ENCODE data around the gene ZNF784. TPM values are rescaled to one million over a fixed set of nuclear protein-coding genes. Genes with fewer than 3 reads are reported as not detected.

The ZNF784 gene
- total and polyA plus RNA-seq, 10 of the 15 experiments (the other 5 are each of a cell fraction or from before 2014, with no cell fraction given), result 0.10 to 5.2 (median 1.8) TPM

- ChIA-PET POLR2A (interaction anchor here (0.7 to 4.5 kb wide), 3 partner anchors 11 to 17 kb away, joined by 4 to 28 read pairs (median 12); partner anchors contain the start of genes CCDC106, U2AF2 and ZNF784), CTCF (interaction anchor here (1.2 to 7.7 kb wide), 6 partner anchors 11 to 120 kb away, joined by 4 to 65 read pairs (median 12); partner anchors contain the start of genes CCDC106 and ZNF865), SMC1A (ENCODE audit: uncharacterized antibody, unreplicated experiment) (interaction anchor here (0.8 to 2.5 kb wide), 5 partner anchors 10 to 161 kb away, joined by 3 to 11 read pairs (median 5); partner anchors contain the start of genes CCDC106, U2AF2 and ZNF628), RAD21 (ENCODE audit: unreplicated experiment) (interaction anchor here (1.3 kb wide), 1 partner anchor 13 kb away, joined by 3 read pairs; no protein-coding TSS in a partner anchor)
- Histone ChIP-seq H3K27me3 (replicated peaks in 1 of 2; ENCODE audit: control insufficient read depth in 2 of 2, insufficient read depth in 2 of 2, low read length in 1 of 2) (no peaks in the 10 kb centered on the region), H3K9me3 (replicated peaks; ENCODE audit: control insufficient read depth, insufficient read depth, low read length) (no peaks in the 10 kb centered on the region), H2AFZ (ENCODE audit: control insufficient read depth, low read depth, low read length) (no peak overlapping the region), H4K20me1 (ENCODE audit: control insufficient read depth, insufficient read depth) (no peaks in the 10 kb centered on the region), H3K79me2 (ENCODE audit: control insufficient read depth, insufficient read depth, low read length) (peaks cover 55% of the 10 kb centered on the region), H3K27ac (ENCODE audit: control insufficient read depth, insufficient read depth) (no peak overlapping the region), H3K4me2 (ENCODE audit: control insufficient read depth, insufficient read depth) (peak overlapping the region; percentile 57), H3K9ac (ENCODE audit: control insufficient read depth, insufficient read depth, low read length) (no peak overlapping the region), H3K4me3 (no peak overlapping the region), H3K36me3 (ENCODE audit: control insufficient read depth in 2 of 2, insufficient read depth in 2 of 2, low read length in 1 of 2) (no peaks in the 10 kb centered on the region), H3K4me1 (ENCODE audit: control insufficient read depth, insufficient read depth, low read length) (peaks cover 34% of the 10 kb centered on the region)
- 78% methylated on average over 11 of the region's 11 CpGs for WGBS (ENCODE audit: insufficient coverage, insufficient replicate concordance, low lambda C conversion rate, missing lambda C conversion rate)
- intact Hi-C loops (cut with micrococcal nuclease; ENCODE audit: unreplicated experiment) (loop anchor here (10.0 kb wide), 1 partner anchor 437 kb away; no protein-coding TSS in a partner anchor), in situ Hi-C loops (cut with MboI) (no loop called here)
- DNase-seq (ENCODE audit: low read depth, low spot score), result no peak
- no TSS peak for BruUV-seq (replicated peaks)
- FAIRE-seq, result no peak
- no peak for ATAC-seq
- TF ChIP-seq ATF7 (IDR thresholded peaks at IDR 0.05; ENCODE audit: low read depth) (no peak), SPI1 (IDR thresholded peaks at IDR 0.05; ENCODE audit: borderline replicate concordance, insufficient read depth, low read depth, low read length) (no peak), POLR2AphosphoS5 (IDR thresholded peaks at IDR 0.05; ENCODE audit: low read length) (peak; percentile 50), HDAC6 (IDR thresholded peaks at IDR 0.05; ENCODE audit: unreplicated experiment) (no peak), ZZZ3 (IDR thresholded peaks at IDR 0.05; ENCODE audit: control insufficient read depth, insufficient read length, low read depth) (no peak), BMI1 (IDR thresholded peaks at IDR 0.05; ENCODE audit: borderline replicate concordance) (no peak)
Measured at GRCh38 chr19:55637534-55637933, 13.2 kb upstream of the ZNF784 start.

GRCh38 chr19:55636723-55637122 is 12.4 kb upstream of the ZNF784 start:
- peak overlapping the region; percentile 91 for H3K4me2 ChIP-seq (ENCODE audit: control insufficient read depth, insufficient read depth)
- peak overlapping the region; percentile 92 for H3K4me3 ChIP-seq
- H3K27me3 ChIP-seq (replicated peaks in 1 of 2; ENCODE audit: control insufficient read depth in 2 of 2, insufficient read depth in 2 of 2, low read length in 1 of 2), result no peaks in the 10 kb centered on the region
- DNase-seq (ENCODE audit: low read depth, low spot score) (no peak), FAIRE-seq (no peak), ATAC-seq (no peak)
- no peaks in the 10 kb centered on the region for H3K36me3 ChIP-seq (ENCODE audit: control insufficient read depth in 2 of 2, insufficient read depth in 2 of 2, low read length in 1 of 2)
- H3K9ac ChIP-seq (ENCODE audit: control insufficient read depth, insufficient read depth, low read length), result peak overlapping the region; percentile 16; the same call in 1 of the 2 replicates
- H4K20me1 ChIP-seq (ENCODE audit: control insufficient read depth, insufficient read depth), result no peaks in the 10 kb centered on the region
- intact Hi-C loops (cut with micrococcal nuclease; ENCODE audit: unreplicated experiment), result loop anchor here (10.0 kb wide), 1 partner anchor 438 kb away; no protein-coding TSS in a partner anchor
- BruUV-seq (replicated peaks), result no TSS peak
- TF ChIP-seq SUZ12 (IDR thresholded peaks at IDR 0.05; ENCODE audit: unreplicated experiment), result no peak
- TF ChIP-seq, protein P1, sequence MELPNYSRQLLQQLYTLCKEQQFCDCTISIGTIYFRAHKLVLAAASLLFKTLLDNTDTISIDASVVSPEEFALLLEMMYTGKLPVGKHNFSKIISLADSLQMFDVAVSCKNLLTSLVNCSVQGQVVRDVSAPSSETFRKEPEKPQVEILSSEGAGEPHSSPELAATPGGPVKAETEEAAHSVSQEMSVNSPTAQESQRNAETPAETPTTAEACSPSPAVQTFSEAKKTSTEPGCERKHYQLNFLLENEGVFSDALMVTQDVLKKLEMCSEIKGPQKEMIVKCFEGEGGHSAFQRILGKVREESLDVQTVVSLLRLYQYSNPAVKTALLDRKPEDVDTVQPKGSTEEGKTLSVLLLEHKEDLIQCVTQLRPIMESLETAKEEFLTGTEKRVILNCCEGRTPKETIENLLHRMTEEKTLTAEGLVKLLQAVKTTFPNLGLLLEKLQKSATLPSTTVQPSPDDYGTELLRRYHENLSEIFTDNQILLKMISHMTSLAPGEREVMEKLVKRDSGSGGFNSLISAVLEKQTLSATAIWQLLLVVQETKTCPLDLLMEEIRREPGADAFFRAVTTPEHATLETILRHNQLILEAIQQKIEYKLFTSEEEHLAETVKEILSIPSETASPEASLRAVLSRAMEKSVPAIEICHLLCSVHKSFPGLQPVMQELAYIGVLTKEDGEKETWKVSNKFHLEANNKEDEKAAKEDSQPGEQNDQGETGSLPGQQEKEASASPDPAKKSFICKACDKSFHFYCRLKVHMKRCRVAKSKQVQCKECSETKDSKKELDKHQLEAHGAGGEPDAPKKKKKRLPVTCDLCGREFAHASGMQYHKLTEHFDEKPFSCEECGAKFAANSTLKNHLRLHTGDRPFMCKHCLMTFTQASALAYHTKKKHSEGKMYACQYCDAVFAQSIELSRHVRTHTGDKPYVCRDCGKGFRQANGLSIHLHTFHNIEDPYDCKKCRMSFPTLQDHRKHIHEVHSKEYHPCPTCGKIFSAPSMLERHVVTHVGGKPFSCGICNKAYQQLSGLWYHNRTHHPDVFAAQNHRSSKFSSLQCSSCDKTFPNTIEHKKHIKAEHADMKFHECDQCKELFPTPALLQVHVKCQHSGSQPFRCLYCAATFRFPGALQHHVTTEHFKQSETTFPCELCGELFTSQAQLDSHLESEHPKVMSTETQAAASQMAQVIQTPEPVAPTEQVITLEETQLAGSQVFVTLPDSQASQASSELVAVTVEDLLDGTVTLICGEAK (IDR thresholded peaks at IDR 0.05; ENCODE audit: borderline replicate concordance), result no peak
- TF ChIP-seq NKRF (conservative IDR thresholded peaks at IDR 0.05), result no peak
- H3K4me1 ChIP-seq (ENCODE audit: control insufficient read depth, insufficient read depth, low read length), result peaks cover 38% of the 10 kb centered on the region
- ChIA-PET RAD21 (ENCODE audit: unreplicated experiment) (interaction anchor here (1.3 kb wide), 1 partner anchor 11 kb away, joined by 3 read pairs; no protein-coding TSS in a partner anchor), POLR2A (interaction anchor here (0.5 to 4.5 kb wide), 3 partner anchors 11 to 18 kb away, joined by 6 to 28 read pairs (median 12); partner anchors contain the start of genes CCDC106 and U2AF2), SMC1A (ENCODE audit: uncharacterized antibody, unreplicated experiment) (interaction anchor here (1.2 to 2.5 kb wide), 5 partner anchors 11 to 38 kb away, joined by 3 to 11 read pairs (median 5); partner anchors contain the start of genes CCDC106, FIZ1 and U2AF2), CTCF (interaction anchor here (0.7 to 7.7 kb wide), 6 partner anchors 11 to 122 kb away, joined by 3 to 65 read pairs (median 12); partner anchors contain the start of genes CCDC106 and ZNF865)
- WGBS (ENCODE audit: insufficient coverage, insufficient replicate concordance, low lambda C conversion rate, missing lambda C conversion rate), result 60% methylated on average over 4 of the region's 4 CpGs
- no peak overlapping the region for H2AFZ ChIP-seq (ENCODE audit: control insufficient read depth, low read depth, low read length)
- H3K79me2 ChIP-seq (ENCODE audit: control insufficient read depth, insufficient read depth, low read length), result peaks cover 49% of the 10 kb centered on the region
- H3K9me3 ChIP-seq (replicated peaks; ENCODE audit: control insufficient read depth, insufficient read depth, low read length), result no peaks in the 10 kb centered on the region
- in situ Hi-C loops (cut with MboI), result no loop called here
- no peak overlapping the region for H3K27ac ChIP-seq (ENCODE audit: control insufficient read depth, insufficient read depth)
